Suprapubic skin (tissue), 4 donors: ENCODE results near the gene L1TD1. TPM values are rescaled to one million over a fixed set of nuclear protein-coding genes. Genes with fewer than 3 reads are reported as not detected.

Experiments
- DNase-seq, 2 donors: peaks; one replicate each; pipeline ENCODE4 v3.0.0-alpha.2; 2019; ENCODE audit warnings: low spot score in 2 of 2
- H3K27ac ChIP-seq: fragments of 200-600 bp; sonication (generic); one replicate; pipeline ENCODE4 v1.5.1; 2019
- H3K27me3 ChIP-seq: fragments of 200-600 bp; sonication (generic); one replicate; pipeline ENCODE4 v1.5.1; 2019
- H3K36me3 ChIP-seq: fragments of 200-600 bp; sonication (generic); one replicate; pipeline ENCODE4 v1.5.1; 2019
- H3K4me1 ChIP-seq: fragments of 200-600 bp; sonication (generic); one replicate; pipeline ENCODE4 v1.5.1; 2019
- H3K4me3 ChIP-seq: fragments of 200-600 bp; sonication (generic); one replicate; pipeline ENCODE4 v1.5.1; 2019; ENCODE audit warnings: mild to moderate bottlenecking
- H3K9me3 ChIP-seq: fragments of 200-600 bp; sonication (generic); one replicate; pipeline ENCODE4 v1.5.1; 2019
- EP300 ChIP-seq: sonication (generic); formaldehyde crosslinking; IDR thresholded peaks from one replicate; pipeline ENCODE4 v1.6.1; 2017; ENCODE audit warnings: antibody characterized with exemption
- POLR2A ChIP-seq, 2 donors: fragments of 450-650 bp; IDR thresholded peaks; one replicate each; pipeline ENCODE4 v1.6.1; 2017; ENCODE audit warnings: antibody characterized with exemption in 2 of 2, mild to moderate bottlenecking in 2 of 2, moderate library complexity in 2 of 2
- POLR2AphosphoS5 ChIP-seq, 3 donors: sonication (generic); formaldehyde crosslinking; IDR thresholded peaks; one replicate each; pipeline ENCODE4 v1.6.1; 2017; ENCODE audit warnings: antibody characterized with exemption in 3 of 3
- WGBS: methylation state at CpG from one replicate; pipeline ENCODE4 v1.1.5; 2018; 5-methylcytosine and 5-hydroxymethylcytosine counted together
- total RNA-seq, 4 donors: library from RNA; depleted of rRNA; stranded (reverse); fragments of >200 nt; gene quantifications; one replicate each; pipeline ENCODE4 v1.1.0, GENCODE V29; 2016
- TF ChIP-seq, protein P1 (sequence below), 2 donors: fragments of 200-600 bp in 1 of 2; fragments of 450-650 bp in 1 of 2; sonication (generic) in 1 of 2; IDR thresholded peaks; one replicate each; pipeline ENCODE4 v1.5.1; 2016 to 2019; ENCODE audit warnings: antibody characterized with exemption in 2 of 2, mild to moderate bottlenecking in 1 of 2, moderate library complexity in 1 of 2

The L1TD1 gene
- total RNA-seq, 4 donors from 2014 or later = 0.16 TPM; not detected in 3

DNA sequence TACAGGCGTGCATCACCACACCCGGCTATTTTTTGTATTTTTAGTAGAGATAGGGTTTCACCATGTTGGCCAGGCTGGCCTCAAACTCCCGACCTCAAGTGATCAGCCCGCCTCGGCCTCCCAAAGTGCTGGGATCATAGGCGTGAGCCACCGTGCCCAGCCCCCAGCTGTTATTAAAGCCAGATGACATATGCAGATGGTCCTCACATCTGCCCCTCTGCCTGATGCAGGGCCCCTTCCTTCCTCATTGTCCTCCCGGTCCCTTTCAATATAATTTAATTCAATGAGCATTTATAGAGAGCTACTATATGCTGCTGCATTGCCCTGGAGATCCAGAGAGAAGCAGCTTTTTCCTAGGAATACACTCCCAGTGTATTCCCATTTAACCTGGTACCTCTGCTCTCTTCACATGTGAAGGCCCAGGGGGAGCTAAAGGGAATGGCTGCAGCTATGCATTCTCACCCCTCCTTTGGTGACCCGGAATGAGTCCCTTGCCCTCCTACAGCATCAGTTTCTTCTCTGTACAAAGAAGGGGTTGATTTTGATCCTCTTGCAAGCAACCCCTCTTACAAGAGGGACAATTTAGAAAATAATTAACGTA is 55.6 kb downstream of the L1TD1 start:
- Histone ChIP-seq H3K4me1 (no peaks in the 10 kb centered on the region), H3K36me3 (no peaks in the 10 kb centered on the region), H3K9me3 (no peaks in the 10 kb centered on the region), H3K4me3 (no peak overlapping the region), H3K27me3 (no peaks in the 10 kb centered on the region), H3K27ac (no peak overlapping the region)
- WGBS = 71% methylated on average over 10 of the region's 10 CpGs
- no peak for DNase-seq
- no peak for TF ChIP-seq POLR2AphosphoS5 (IDR thresholded peaks at IDR 0.05)
- TF ChIP-seq POLR2A (IDR thresholded peaks at IDR 0.05) = no peak
- TF ChIP-seq, protein P1, sequence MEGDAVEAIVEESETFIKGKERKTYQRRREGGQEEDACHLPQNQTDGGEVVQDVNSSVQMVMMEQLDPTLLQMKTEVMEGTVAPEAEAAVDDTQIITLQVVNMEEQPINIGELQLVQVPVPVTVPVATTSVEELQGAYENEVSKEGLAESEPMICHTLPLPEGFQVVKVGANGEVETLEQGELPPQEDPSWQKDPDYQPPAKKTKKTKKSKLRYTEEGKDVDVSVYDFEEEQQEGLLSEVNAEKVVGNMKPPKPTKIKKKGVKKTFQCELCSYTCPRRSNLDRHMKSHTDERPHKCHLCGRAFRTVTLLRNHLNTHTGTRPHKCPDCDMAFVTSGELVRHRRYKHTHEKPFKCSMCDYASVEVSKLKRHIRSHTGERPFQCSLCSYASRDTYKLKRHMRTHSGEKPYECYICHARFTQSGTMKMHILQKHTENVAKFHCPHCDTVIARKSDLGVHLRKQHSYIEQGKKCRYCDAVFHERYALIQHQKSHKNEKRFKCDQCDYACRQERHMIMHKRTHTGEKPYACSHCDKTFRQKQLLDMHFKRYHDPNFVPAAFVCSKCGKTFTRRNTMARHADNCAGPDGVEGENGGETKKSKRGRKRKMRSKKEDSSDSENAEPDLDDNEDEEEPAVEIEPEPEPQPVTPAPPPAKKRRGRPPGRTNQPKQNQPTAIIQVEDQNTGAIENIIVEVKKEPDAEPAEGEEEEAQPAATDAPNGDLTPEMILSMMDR (IDR thresholded peaks at IDR 0.05) = no peak
- TF ChIP-seq EP300 = no peak

DNA sequence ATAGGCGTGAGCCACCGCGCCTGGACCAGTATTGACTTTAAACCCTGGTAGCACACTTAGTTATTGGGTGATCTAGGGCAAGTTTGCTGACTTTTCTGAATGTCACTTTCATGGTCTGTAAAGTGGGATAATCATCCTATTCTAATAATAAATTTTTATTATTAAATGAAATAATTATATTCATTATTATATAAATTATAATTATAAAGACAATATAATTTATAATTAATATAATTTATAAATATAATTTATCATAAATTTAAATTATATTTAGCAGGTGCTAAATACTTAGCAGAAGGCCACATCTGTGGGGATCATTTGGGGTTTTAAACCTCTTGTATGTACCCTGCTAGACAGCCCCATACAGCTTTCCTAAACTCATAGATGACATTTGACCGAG is 64.9 kb downstream of the L1TD1 start:
- H3K4me1 ChIP-seq = no peaks in the 10 kb centered on the region
- H3K27me3 ChIP-seq = no peaks in the 10 kb centered on the region
- H3K4me3 ChIP-seq = no peak overlapping the region
- H3K27ac ChIP-seq = no peak overlapping the region
- H3K9me3 ChIP-seq = no peaks in the 10 kb centered on the region
- DNase-seq = no peak
- no peaks in the 10 kb centered on the region for H3K36me3 ChIP-seq
- 94% methylated on average over 4 of the region's 4 CpGs for WGBS
- TF ChIP-seq POLR2A (IDR thresholded peaks at IDR 0.05) = no peak
- TF ChIP-seq POLR2AphosphoS5 (IDR thresholded peaks at IDR 0.05) = no peak
- TF ChIP-seq EP300 = no peak
- TF ChIP-seq, protein P1 (IDR thresholded peaks at IDR 0.05) = no peak

DNA sequence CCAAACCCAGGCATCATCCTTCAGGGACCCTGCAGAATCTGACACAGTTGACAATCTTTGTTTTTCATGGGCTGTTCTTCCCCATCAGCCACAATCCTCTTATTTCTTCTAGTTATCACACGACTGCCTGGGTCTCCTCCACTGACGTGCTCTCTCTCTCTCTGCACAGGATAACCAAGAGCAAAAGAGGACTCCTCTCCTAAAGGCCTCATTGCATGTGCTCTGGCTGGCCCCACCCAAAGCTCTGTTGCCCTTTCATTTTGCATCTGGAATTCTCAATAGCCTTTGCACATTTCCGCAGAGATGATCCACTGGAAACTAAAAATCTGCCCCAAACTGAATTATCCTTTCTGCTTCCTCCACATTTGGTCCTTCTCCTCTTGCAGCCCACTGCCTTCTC is 66.0 kb downstream of the L1TD1 start:
- Histone ChIP-seq H3K27me3 (no peaks in the 10 kb centered on the region), H3K27ac (no peak overlapping the region), H3K9me3 (no peaks in the 10 kb centered on the region), H3K36me3 (no peaks in the 10 kb centered on the region), H3K4me1 (no peaks in the 10 kb centered on the region), H3K4me3 (no peak overlapping the region)
- TF ChIP-seq EP300 = no peak
- TF ChIP-seq POLR2A (IDR thresholded peaks at IDR 0.05) = no peak
- 91% methylated on average over 3 of the region's 3 CpGs for WGBS
- DNase-seq = no peak

Other genes with a start within 250 kb of the L1TD1 start
- 1 to 10 TPM in 1 of 4 donors, under 1 TPM in 3; 0.16 to 1.3 (median 0.54) TPM for gene KANK4, start 124.6 kb downstream of the L1TD1 start, total RNA-seq
- gene USP1, start 242.2 kb downstream of the L1TD1 start, total RNA-seq = 10 to 100 TPM; 17.6 to 26.4 (median 20.7) TPM